H1 (cell line): ENCODE data around the gene GOLGB1. TPM values are rescaled to one million over a fixed set of nuclear protein-coding genes. Genes with fewer than 3 reads are reported as not detected.

Experiments
- CTCF ChIA-PET: fragments of 300-600 bp; sonication (Branson Sonifier 250); formaldehyde crosslinking; loops from one replicate; lab custom pipeline; 2021; ENCODE audit not compliant: partially characterized antibody; lab: Charles Lee
- POLR2A ChIA-PET: fragments of 300-600 bp; sonication (Branson Sonifier 250); formaldehyde crosslinking; loops from one replicate; lab custom pipeline; 2021; ENCODE audit warnings: inconsistent platforms; ENCODE audit not compliant: partially characterized antibody; lab: Charles Lee
- DNase-seq, 2 experiments: peaks; one replicate each; pipeline versions ENCODE4 v3.0.0 to v3.0.0-alpha.2; 2010 to 2022; ENCODE audit warnings: low spot score in 2 of 2, low read depth in 1 of 2, mixed read lengths in 1 of 2
- FAIRE-seq: peaks from 2 replicates; lab custom pipeline; 2011; peaks lifted over from hg19 to GRCh38; lab: Jason Lieb, UNC
- H2AFZ ChIP-seq: 2 replicates; pipeline ENCODE4 v1.8.1; 2012; ENCODE audit warnings: low read length, inconsistent platforms
- H2AK5ac ChIP-seq: 2 replicates; pipeline ENCODE4 v1.6.1; 2013; ENCODE audit warnings: low read depth, low read length
- H2BK120ac ChIP-seq: replicated peaks from 2 replicates; pipeline ENCODE3; 2013; ENCODE audit warnings: low read depth, low read length, inconsistent platforms
- H2BK12ac ChIP-seq: 2 replicates; pipeline ENCODE4 v1.6.1; 2013; ENCODE audit warnings: low read depth, low read length
- H2BK15ac ChIP-seq: 2 replicates; pipeline ENCODE4 v1.6.1; 2013; ENCODE audit warnings: low read length
- H2BK20ac ChIP-seq: 2 replicates; pipeline ENCODE4 v1.6.1; 2013; ENCODE audit warnings: low read length
- H2BK5ac ChIP-seq: 2 replicates; pipeline ENCODE4 v1.6.1; 2013; ENCODE audit warnings: low read depth, low read length
- H3K14ac ChIP-seq: 2 replicates; pipeline ENCODE4 v1.6.1; 2013; ENCODE audit warnings: inconsistent platforms; ENCODE audit not compliant: insufficient read length
- H3K18ac ChIP-seq: 2 replicates; pipeline ENCODE4 v1.6.1; 2013; ENCODE audit warnings: low read length; ENCODE audit errors: extremely low read depth
- H3K23ac ChIP-seq: 2 replicates; pipeline ENCODE4 v1.6.1; 2013; ENCODE audit warnings: inconsistent platforms; ENCODE audit not compliant: insufficient read length
- H3K23me2 ChIP-seq: 2 replicates; pipeline ENCODE4 v1.6.1; 2013; ENCODE audit warnings: low read depth, low read length
- H3K27ac ChIP-seq: 2 replicates; pipeline ENCODE4 v1.6.1; 2011; ENCODE audit warnings: low read depth, low read length, inconsistent platforms
- H3K27me3 ChIP-seq, 4 experiments: replicated peaks in 1 of 4; 1 replicate in 1 of 4; 2 replicates in 3 of 4; pipeline versions ENCODE4 v1.6.1 to v1.8.1; 2011 to 2013; ENCODE audit warnings: low read length in 3 of 4, mild to moderate bottlenecking in 3 of 4, inconsistent platforms in 2 of 4, mixed read lengths in 2 of 4, moderate library complexity in 1 of 4; ENCODE audit not compliant: control insufficient read depth in 3 of 4, insufficient read depth in 3 of 4; ENCODE audit errors: extremely low read depth in 1 of 4
- H3K36me3 ChIP-seq, 4 experiments: 2 replicates each; pipeline versions ENCODE4 v1.6.1 to v1.8.1; 2011 to 2013; ENCODE audit warnings: mild to moderate bottlenecking in 4 of 4, low read length in 3 of 4, moderate library complexity in 2 of 4, control low read depth in 1 of 4, inconsistent platforms in 1 of 4; ENCODE audit not compliant: insufficient read depth in 4 of 4, control insufficient read depth in 2 of 4
- H3K4ac ChIP-seq: replicated peaks from 2 replicates; pipeline ENCODE3; 2013; ENCODE audit warnings: low read length, low read depth, mixed read lengths, inconsistent platforms; ENCODE audit not compliant: insufficient read length
- H3K4me1 ChIP-seq, 4 experiments: replicated peaks in 1 of 4; 1 replicate in 1 of 4; 2 replicates in 3 of 4; pipeline versions ENCODE4 v1.6.1 to v1.8.1; 2011 to 2013; ENCODE audit warnings: low read length in 3 of 4, inconsistent platforms in 2 of 4, mixed read lengths in 1 of 4; ENCODE audit not compliant: insufficient read depth in 4 of 4, control insufficient read depth in 3 of 4
- H3K4me2 ChIP-seq, 2 experiments: 2 replicates each; pipeline versions ENCODE4 v1.6.1 to v1.8.1; 2011 to 2013; ENCODE audit warnings: low read depth in 2 of 2, low read length in 2 of 2, control low read depth in 1 of 2, inconsistent platforms in 1 of 2, mild to moderate bottlenecking in 1 of 2; ENCODE audit not compliant: insufficient read depth in 1 of 2
- H3K4me3 ChIP-seq, 4 experiments: fragments of 200-600, 300-600 bp in 1 of 4; sonication (generic), shearing (Covaris generic), sonication (Bioruptor Twin) in 1 of 4; 2 replicates each; pipeline versions ENCODE4 v1.5.1 to v1.8.1; 2011 to 2016; ENCODE audit warnings: low read length in 4 of 4, low read depth in 3 of 4, control low read depth in 2 of 4, inconsistent platforms in 2 of 4, mild to moderate bottlenecking in 2 of 4, mixed read lengths in 1 of 4, moderate library complexity in 1 of 4; ENCODE audit not compliant: insufficient read depth in 2 of 4; ENCODE audit errors: extremely low read depth in 1 of 4
- H3K56ac ChIP-seq: replicated peaks from 2 replicates; pipeline ENCODE3; 2013; ENCODE audit warnings: low read depth, mild to moderate bottlenecking, mixed read lengths, low read length, inconsistent platforms; ENCODE audit not compliant: insufficient read length
- H3K79me1 ChIP-seq: 2 replicates; pipeline ENCODE4 v1.6.1; 2013; ENCODE audit warnings: low read depth, low read length, control low read depth
- H3K79me2 ChIP-seq, 2 experiments: 2 replicates each; pipeline versions ENCODE4 v1.6.1 to v1.8.1; 2012 to 2013; ENCODE audit warnings: low read length in 2 of 2, mild to moderate bottlenecking in 2 of 2, inconsistent platforms in 1 of 2; ENCODE audit not compliant: insufficient read depth in 2 of 2, control insufficient read depth in 1 of 2
- H3K9ac ChIP-seq, 4 experiments: replicated peaks in 1 of 4; 1 replicate in 1 of 4; 2 replicates in 3 of 4; pipeline versions ENCODE4 v1.6.1 to v1.8.1; 2011 to 2013; ENCODE audit warnings: low read depth in 3 of 4, low read length in 3 of 4, control low read depth in 2 of 4, mild to moderate bottlenecking in 2 of 4, moderate library complexity in 2 of 4, inconsistent platforms in 1 of 4; ENCODE audit errors: extremely low read depth in 1 of 4
- H3K9me3 ChIP-seq, 2 experiments: 2 replicates each; pipeline versions ENCODE4 v1.6.1 to v1.8.1; 2012 to 2013; ENCODE audit warnings: mild to moderate bottlenecking in 2 of 2, moderate library complexity in 2 of 2, control low read depth in 1 of 2, inconsistent platforms in 1 of 2, low read depth in 1 of 2, low read length in 1 of 2, mixed read lengths in 1 of 2; ENCODE audit not compliant: insufficient read depth in 2 of 2
- H4K20me1 ChIP-seq, 2 experiments: replicated peaks in 1 of 2; 2 replicates each; pipeline versions ENCODE3 to v1.8.1; 2011 to 2013; ENCODE audit warnings: inconsistent platforms in 2 of 2, low read length in 2 of 2, mild to moderate bottlenecking in 1 of 2; ENCODE audit not compliant: insufficient read depth in 2 of 2, control insufficient read depth in 1 of 2
- H4K5ac ChIP-seq: 2 replicates; pipeline ENCODE4 v1.6.1; 2013; ENCODE audit warnings: low read length, low read depth, mixed read lengths, inconsistent platforms; ENCODE audit not compliant: insufficient read length
- H4K8ac ChIP-seq: 2 replicates; pipeline ENCODE4 v1.8.0; 2013; ENCODE audit warnings: mild to moderate bottlenecking, moderate library complexity, low read length, inconsistent platforms; ENCODE audit not compliant: insufficient read depth; ENCODE audit errors: extremely low read depth
- H4K91ac ChIP-seq: replicated peaks from 2 replicates; pipeline ENCODE3; 2013; ENCODE audit warnings: low read length, mixed read lengths, inconsistent platforms; ENCODE audit not compliant: insufficient read length
- EZH2 ChIP-seq: fragments of 200-600 bp; sonication (generic); IDR thresholded peaks from 2 replicates; pipeline ENCODE4 v1.7.1; 2012; ENCODE audit warnings: low read depth, mild to moderate bottlenecking, moderate library complexity, low read length, inconsistent platforms; ENCODE audit not compliant: severe bottlenecking
- JUN ChIP-seq: IDR thresholded peaks from 2 replicates; pipeline ENCODE4 v1.6.1; 2011; ENCODE audit warnings: low read depth, mild to moderate bottlenecking, improper control_type of control experiment, low read length
- MAX ChIP-seq: IDR thresholded peaks from 2 replicates; pipeline ENCODE4 v1.6.1; 2012; ENCODE audit warnings: inconsistent platforms
- SIN3A ChIP-seq, 2 experiments: IDR thresholded peaks in 1 of 2; conservative IDR thresholded peaks in 1 of 2; 2 replicates each; pipeline ENCODE4 v1.6.1; 2011 to 2012; ENCODE audit warnings: low read length in 2 of 2, improper control_type of control experiment in 1 of 2, low read depth in 1 of 2, mild to moderate bottlenecking in 1 of 2
- WGBS, 2 experiments: shearing (Covaris generic) in 1 of 2; methylation state at CpG; one replicate each; pipeline versions ENCODE4 v1.1.6 to v1.1.7; 2013 to 2015; ENCODE audit warnings: low lambda C conversion rate in 2 of 2, mixed read lengths in 2 of 2, inconsistent platforms in 1 of 2, low coverage in 1 of 2, missing lambda C conversion rate in 1 of 2; ENCODE audit not compliant: insufficient replicate concordance in 2 of 2, insufficient coverage in 1 of 2, insufficient read length in 1 of 2; ENCODE audit errors: extremely low coverage in 1 of 2, missing lambda C conversion rate in 1 of 2; 5-methylcytosine and 5-hydroxymethylcytosine counted together
- polyA plus RNA-seq, 7 experiments: library from polyadenylated mRNA; depleted of rRNA in 3 of 7; stranded (reverse) in 5 of 7; unstranded in 2 of 7; fragments of >200 nt in 5 of 7; fragments of 200-250 nt in 2 of 7; gene quantifications; 1 replicate in 5 of 7; 2 replicates in 1 of 7; 4 replicates in 1 of 7; pipeline versions ENCODE4 v1.2.1 to v1.2.3, GENCODE V29; 2011 to 2013; ENCODE audit warnings: missing spikeins in 2 of 7, mixed read lengths in 2 of 7
- total RNA-seq: library from RNA; stranded (reverse); fragmentation: NEBNext Ultra II Directional; extraction: Animal tissue kit (Norgen Biotek cat#: 25700); gene quantifications from 2 replicates; pipeline ENCODE4 v1.2.1, GENCODE V29; 2021

GOLGB1 gene
- total and polyA plus RNA-seq, 2 of the 8 experiments (the other 6 are each of a cell fraction or from before 2014, with no cell fraction given): 5.9 to 28.5 TPM

- H3K4ac ChIP-seq: no peak overlapping the region
- H4K91ac ChIP-seq: no peak overlapping the region
- H4K5ac ChIP-seq: no peak overlapping the region
- H3K36me3 ChIP-seq: peaks cover 2 to 26% (median 16%) of the 10 kb centered on the region in 4 experiments; a peak in 7 of 8 replicates
- no peak overlapping the region for H4K8ac ChIP-seq
- no peak for FAIRE-seq
- TF ChIP-seq EZH2: no peak
- no peak for TF ChIP-seq JUN
- TF ChIP-seq SIN3A (conservative IDR thresholded peaks at IDR 0.05 in 1 of 2, IDR thresholded peaks at IDR 0.05 in 1 of 2; ENCODE audit: low read depth in 1 of 2, low read length in 2 of 2): no peak
- TF ChIP-seq MAX: no peak
- no peak overlapping the region for H2AFZ ChIP-seq
- no peaks in the 10 kb centered on the region; the same call in 1 of the 2 replicates for H3K23me2 ChIP-seq
- ChIA-PET CTCF (interaction anchor here (0.6 to 1.7 kb wide), 3 partner anchors 9 to 581 kb away, joined by 3 to 5 read pairs (median 3); no protein-coding TSS in a partner anchor), POLR2A (no interaction called here)
- no peak for DNase-seq
- no peaks in the 10 kb centered on the region; the same call in 1 of the 2 replicates for H3K79me1 ChIP-seq
- H3K79me2 ChIP-seq: no peaks in the 10 kb centered on the region
- H3K9me3 ChIP-seq: peaks cover 2 to 4% of the 10 kb centered on the region in 2 experiments; a peak in 2 of 4 replicates
- no peak overlapping the region for H3K4me3 ChIP-seq
- no peak overlapping the region for H2BK12ac ChIP-seq
- H2BK120ac ChIP-seq: no peak overlapping the region
- no peak overlapping the region for H2BK20ac ChIP-seq
- no peak overlapping the region for H2AK5ac ChIP-seq
- no peaks in the 10 kb centered on the region for H4K20me1 ChIP-seq
- H3K18ac ChIP-seq: no peak overlapping the region
- H3K4me2 ChIP-seq: no peak overlapping the region
- no peaks in the 10 kb centered on the region; a peak in 1 of 7 replicates for H3K4me1 ChIP-seq
- no peak overlapping the region for H3K56ac ChIP-seq
- no peak overlapping the region for H3K27ac ChIP-seq
- H3K23ac ChIP-seq: no peak overlapping the region
- H3K9ac ChIP-seq: no peak overlapping the region
- H2BK15ac ChIP-seq: no peak overlapping the region
- no peak overlapping the region for H3K14ac ChIP-seq
- WGBS, 2 experiments: 72% methylated on average over 1 of the region's 1 CpG; no CpG with 5 or more reads in 1 of the 2 experiments
- H2BK5ac ChIP-seq: no peak overlapping the region
- no peaks in the 10 kb centered on the region for H3K27me3 ChIP-seq
Measured at GRCh38 chr3:121681792-121682191, 67.7 kb downstream of the GOLGB1 start.
